ENCODE measurements around the gene AUTS2.

AUTS2 gene

DNA sequence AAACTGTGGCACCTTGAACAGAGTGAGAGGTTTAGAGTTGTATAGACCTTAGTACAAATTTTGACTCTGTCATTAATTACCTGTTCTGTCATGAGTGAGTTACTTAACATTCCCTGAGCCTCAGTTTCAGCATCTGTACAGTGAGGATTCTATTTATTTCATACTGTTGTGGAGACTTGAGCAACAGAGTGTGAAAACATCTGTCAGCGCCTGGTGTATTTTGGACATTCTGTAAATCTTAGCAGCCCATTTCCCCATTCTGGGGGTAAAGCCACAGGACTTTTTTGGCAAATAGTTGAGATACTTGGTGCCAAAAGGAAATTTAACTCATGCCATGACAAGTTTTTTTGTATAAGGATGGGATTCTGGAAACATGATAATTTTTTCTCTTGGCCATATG, 94.8 kb downstream of the AUTS2 start:
- peak in 1 of 2 donors; percentile 33 for DNase-seq (ENCODE audit: low read depth in 2 of 2)
- H3K4me3 ChIP-seq (replicated peaks in 1 of 2; ENCODE audit: low read depth in 2 of 2, low read length in 2 of 2): no peak overlapping the region
- TF ChIP-seq, protein P1, sequence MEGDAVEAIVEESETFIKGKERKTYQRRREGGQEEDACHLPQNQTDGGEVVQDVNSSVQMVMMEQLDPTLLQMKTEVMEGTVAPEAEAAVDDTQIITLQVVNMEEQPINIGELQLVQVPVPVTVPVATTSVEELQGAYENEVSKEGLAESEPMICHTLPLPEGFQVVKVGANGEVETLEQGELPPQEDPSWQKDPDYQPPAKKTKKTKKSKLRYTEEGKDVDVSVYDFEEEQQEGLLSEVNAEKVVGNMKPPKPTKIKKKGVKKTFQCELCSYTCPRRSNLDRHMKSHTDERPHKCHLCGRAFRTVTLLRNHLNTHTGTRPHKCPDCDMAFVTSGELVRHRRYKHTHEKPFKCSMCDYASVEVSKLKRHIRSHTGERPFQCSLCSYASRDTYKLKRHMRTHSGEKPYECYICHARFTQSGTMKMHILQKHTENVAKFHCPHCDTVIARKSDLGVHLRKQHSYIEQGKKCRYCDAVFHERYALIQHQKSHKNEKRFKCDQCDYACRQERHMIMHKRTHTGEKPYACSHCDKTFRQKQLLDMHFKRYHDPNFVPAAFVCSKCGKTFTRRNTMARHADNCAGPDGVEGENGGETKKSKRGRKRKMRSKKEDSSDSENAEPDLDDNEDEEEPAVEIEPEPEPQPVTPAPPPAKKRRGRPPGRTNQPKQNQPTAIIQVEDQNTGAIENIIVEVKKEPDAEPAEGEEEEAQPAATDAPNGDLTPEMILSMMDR (IDR thresholded peaks at IDR 0.05; ENCODE audit: low read depth, low read length): no peak

DNA sequence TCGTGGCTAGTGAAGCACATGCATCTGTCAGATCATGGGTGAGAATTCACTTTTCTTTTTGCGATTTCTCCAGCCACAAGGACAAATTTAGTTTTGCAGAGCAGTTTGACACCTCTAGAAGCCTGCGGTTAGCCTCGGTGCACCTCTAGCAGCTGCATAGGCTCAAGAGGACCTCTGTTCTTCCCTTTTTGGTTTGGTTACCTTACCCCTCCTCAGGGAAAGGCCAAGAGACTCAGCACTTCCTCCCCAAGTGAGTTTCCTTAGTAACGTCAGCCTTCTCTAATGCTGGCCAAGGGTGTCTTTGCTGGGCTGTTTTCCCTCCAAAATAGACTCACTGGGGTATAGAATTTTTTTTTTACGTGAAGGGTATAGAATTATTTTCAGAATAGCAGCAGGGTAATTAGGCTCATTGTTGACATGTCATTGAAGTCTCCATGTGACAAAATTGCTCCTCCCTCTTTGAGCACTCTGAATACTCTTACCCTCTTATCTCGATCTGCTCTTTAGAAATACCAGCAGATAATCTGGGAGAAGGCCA, 97.8 kb downstream of the AUTS2 start:
- no peak overlapping the region for H3K4me3 ChIP-seq (replicated peaks in 1 of 2; ENCODE audit: low read depth in 2 of 2, low read length in 2 of 2)
- DNase-seq (ENCODE audit: low read depth in 2 of 2): no peak
- TF ChIP-seq, protein P1 (IDR thresholded peaks at IDR 0.05; ENCODE audit: low read depth, low read length): no peak

DNA sequence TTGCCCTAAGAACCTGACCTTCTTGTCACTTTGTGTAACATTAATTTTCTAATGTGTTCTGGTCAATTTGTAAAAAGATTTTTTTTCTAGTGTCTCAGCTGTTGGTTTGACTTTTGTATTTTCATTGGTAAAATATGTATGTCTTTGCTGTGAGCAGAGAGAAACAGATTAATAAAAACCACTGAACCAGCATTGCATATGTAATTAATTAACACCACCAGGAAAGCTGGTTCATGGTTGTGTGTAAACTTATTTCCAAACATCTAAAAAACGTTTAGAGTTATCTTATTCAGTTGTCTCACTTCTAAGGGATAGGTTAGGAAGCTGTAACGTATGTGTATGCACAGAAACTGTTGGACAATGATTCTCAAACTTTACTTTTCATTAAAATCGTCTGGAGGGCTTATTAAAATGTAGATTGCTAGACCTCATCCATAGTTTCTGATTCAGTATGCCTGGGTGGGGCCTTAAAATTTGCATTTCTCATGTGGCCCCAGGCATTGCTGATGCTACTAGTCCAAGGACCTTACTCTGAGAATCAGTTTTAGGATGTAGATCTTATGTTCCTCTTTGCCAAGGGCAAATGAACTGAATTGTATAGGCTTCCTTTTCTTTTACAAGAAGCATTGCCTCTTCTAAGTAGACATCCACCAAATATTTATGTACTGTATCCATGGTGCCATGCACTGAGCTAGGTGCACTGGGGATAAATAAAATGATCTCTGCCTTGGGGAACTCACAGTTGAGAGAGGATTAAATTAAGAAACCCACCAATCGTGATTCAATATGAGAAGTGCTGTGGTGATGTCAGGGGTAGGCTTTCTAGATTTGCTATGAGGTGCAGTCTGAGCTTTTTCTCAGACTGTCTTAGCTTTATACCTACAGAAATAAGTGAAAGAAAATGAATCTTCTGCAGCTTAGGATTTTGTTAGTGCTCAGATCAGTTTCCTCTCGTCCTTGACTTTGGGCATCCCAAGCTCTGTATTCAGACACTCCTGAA, 98.7 kb downstream of the AUTS2 start:
- DNase-seq (ENCODE audit: low read depth in 2 of 2): no peak
- TF ChIP-seq, protein P1 (IDR thresholded peaks at IDR 0.05; ENCODE audit: low read depth, low read length): no peak
- no peak overlapping the region for H3K4me3 ChIP-seq (replicated peaks in 1 of 2; ENCODE audit: low read depth in 2 of 2, low read length in 2 of 2)

DNA sequence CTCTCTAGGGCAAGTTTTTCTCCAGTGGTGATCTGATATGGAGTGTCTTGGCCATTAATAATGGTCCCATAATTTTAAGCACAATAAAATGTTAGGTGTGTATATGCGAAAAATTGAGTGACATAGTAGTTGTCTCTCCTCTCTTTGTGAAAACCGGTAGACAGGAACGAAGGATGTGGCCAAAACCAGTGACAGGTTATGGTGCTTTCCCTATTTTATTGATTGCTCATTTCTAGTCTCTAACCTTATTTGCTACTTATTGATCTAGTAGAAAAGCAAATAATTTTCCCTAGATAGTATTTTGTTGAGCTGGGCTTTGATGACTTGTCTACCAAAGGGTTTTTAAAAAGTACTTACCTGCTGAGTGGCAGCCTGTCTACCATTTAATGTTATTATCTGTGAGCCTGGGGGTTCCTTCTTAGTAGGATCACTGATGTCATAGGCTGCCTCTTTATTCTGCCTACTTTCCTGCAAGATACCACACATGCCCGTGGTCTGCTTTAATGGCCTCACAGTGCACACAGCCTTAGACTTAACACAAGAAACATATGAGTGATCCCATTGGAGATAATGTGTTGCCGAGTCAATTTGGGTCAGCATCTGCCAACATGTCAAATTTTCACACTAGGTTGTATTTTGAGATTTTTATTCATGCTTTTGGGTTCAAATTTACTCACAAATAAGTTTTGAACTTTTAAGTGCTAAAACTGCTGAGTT, 100.0 kb downstream of the AUTS2 start:
- H3K4me3 ChIP-seq (replicated peaks in 1 of 2; ENCODE audit: low read depth in 2 of 2, low read length in 2 of 2): no peak overlapping the region
- TF ChIP-seq, protein P1 (IDR thresholded peaks at IDR 0.05; ENCODE audit: low read depth, low read length): no peak

DNA sequence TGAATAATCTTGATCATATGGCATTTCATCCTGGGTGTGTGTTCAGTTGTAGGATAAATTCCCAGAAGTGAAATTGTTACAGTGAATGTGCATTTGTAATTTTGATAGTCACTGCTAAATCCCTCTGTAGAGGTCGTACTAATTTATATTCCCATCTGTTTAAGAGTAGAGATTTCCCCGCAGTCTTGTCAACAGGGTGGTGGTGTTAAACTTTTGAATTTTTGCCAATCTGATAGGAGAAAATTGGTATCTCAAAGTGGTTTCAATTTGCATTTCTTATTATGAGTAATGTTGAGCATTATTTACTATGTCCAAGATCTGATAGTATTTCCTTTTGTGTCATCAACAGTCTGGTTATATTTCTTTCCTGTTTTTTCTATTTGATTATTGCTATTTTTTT, 101.7 kb downstream of the AUTS2 start:
- no peak for DNase-seq (ENCODE audit: low read depth in 2 of 2)
- TF ChIP-seq, protein P1 (IDR thresholded peaks at IDR 0.05; ENCODE audit: low read depth, low read length): no peak
- H3K4me3 ChIP-seq (replicated peaks in 1 of 2; ENCODE audit: low read depth in 2 of 2, low read length in 2 of 2): no peak overlapping the region

More for the DNA sequence above, 100.0 kb downstream of the AUTS2 start:
- no peak for DNase-seq (ENCODE audit: low read depth in 2 of 2)

DNA sequence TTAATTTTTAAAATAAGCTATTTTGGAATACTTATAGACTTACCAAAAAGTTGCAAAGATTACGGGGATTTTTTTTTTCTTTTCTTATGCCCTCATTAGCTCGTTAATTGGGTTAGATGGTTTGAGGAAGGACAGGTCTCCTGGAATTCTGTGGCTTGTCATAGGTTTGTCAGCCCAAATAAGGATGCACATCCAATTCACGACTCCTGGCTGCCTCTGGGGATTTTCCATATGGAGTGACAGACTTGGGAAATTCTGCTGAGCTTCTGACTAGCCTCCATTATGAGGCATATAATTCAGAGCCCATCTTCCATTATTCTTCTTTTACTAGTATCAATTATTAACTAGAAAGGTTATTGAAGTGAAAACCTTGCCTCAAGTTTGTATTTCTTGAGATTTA, 102.1 kb downstream of the AUTS2 start:
- DNase-seq (ENCODE audit: low read depth in 2 of 2): no peak
- TF ChIP-seq, protein P1 (IDR thresholded peaks at IDR 0.05; ENCODE audit: low read depth, low read length): no peak

More for the DNA sequence above, 102.1 kb downstream of the AUTS2 start:
- no peak overlapping the region for H3K4me3 ChIP-seq (replicated peaks in 1 of 2; ENCODE audit: low read depth in 2 of 2, low read length in 2 of 2)
